GM18517 (cell line): Measurements from ENCODE around the gene SC5D.

Source experiments
- ATAC-seq: cut with Tn5 transposase; IDR thresholded peaks from one replicate; pipeline ENCODE4 v1.9.1; 2021; ENCODE audit warnings: mild to moderate bottlenecking, moderate library complexity; ENCODE audit not compliant: unreplicated experiment

The SC5D gene

DNA sequence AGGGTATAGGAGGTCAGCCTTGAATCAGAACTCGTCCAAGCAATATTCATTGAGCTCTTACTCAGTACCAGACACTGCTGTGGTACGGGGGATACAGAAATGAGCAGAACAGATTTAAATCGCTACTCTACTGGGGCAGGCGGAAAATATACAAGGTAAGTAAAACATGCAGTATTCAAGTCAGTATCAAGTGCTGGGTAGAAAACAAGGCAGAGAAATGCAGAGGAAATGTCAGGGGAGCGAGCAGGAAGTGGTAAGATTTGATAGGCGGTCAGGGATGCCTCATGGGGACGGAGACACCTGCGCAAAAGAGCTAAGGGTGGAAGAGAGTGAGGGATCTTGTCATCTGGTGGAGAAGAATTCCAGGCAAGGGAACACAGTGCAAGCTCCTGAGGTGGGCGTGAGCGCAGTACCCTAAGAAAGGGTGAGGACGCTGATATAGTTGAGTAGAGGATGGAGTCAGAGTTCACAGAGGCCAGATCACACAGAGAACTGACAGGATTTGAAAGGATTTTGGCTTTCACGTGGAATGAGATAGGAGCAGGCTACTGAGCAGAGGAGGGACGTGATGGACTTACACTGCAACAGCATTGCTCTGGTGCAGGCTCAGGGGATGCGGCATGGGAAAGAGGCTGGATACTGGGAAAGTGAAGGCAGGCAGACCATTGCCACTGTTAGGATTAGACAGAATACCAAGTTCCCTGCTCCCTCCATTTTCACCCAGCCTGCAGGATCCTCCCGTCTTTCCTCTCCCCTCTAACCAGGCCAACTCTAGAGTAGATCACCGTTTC is 35.8 kb downstream of the SC5D start:
- no peak for ATAC-seq

DNA sequence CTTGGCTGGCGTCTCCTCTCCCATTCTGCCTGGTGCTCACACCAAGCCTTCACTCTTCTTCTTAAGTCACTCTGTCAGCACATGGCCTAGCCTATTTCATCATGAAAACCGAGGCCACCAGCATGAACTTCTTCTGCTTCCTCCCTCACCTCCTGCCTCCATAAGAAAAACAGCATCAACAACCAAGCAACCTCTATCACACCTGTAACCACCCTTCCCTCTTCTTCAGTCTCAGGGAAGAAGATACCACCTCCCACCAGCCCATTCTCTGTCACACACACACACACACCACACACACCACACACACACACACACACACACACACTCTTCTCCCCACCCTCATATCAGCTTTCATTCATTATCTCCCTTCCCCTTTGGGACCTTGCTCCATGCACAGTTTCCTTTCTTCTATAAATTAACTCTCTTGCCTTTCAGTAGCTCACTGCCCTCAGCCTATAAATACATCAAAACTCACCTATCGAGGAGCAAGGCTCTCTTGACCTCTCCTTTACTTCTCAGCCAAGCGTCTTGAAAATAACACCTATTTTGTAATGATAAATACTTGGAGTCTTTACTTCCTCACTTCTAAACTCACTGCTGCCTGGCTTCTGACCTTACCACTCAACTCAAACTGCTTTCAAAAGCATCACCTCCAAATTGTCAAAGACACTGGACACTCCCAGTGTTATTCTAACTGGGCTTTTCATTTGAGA is 36.6 kb downstream of the SC5D start:
- no peak for ATAC-seq

DNA sequence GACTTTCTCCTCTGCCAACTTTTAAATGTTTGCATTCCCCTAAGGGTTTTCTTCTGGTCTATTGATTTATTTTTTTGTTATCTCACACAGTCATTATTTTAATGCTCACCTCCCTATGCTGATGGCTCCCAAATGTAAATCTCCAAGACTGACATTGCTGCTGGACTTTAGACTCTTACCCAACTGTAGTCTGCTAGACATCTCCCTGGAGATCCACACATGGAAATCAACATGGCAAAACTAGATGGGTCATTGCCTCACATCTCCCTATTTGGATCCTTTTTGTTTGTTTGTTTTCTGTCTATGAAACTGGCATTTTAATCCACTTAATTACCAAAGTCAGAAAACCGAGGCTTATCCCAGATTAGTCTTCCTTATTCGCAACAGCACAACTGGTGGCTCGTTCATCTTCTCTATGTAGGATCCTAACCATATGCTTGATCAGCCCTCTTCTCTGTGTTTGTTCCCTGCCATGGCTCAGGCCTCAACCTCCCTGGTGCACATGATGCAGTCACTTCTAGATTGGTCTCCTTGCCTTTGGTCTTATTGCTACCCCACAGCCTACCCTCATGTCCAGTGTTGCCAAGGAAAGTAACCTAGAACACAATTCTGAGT is 37.3 kb downstream of the SC5D start:
- ATAC-seq: no peak

DNA sequence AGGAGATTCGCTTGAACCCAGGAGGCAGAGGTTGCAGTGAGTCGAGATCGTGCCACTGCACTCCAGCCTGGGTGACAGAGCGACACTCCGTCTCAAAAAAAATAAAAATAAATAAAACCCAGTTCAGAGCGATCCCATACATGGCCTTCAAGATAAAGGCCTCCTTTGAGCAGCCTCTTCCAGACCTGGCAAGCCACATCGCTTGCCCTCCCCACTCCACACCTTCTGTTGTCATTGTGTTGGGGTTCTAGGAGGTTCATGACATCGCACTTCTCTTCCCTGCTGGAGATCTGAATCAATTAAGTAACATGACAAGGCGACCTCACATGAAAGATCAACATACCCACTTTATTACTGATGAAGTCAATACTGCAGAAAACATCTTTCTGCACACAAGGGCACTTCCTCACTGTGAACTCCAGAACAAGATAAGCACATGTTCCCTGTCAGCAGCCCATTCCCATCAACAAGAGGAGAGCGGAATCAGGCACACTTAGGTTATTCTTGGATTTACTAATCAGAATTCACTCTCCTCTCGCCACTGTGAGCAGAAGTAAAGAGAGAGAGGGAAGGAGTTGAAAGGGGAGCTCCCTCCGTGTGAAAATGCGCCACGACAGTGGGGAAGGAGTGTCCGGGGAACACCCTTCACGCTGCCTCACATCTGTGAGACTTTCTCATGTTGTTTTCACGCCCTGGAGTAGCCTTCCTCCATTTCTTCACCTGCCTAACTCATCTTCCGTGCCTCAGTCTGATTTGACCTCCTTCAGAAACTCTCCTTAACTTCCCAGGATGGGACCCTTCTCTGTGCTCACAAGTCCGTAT is 38.3 kb downstream of the SC5D start:
- ATAC-seq: no peak

DNA sequence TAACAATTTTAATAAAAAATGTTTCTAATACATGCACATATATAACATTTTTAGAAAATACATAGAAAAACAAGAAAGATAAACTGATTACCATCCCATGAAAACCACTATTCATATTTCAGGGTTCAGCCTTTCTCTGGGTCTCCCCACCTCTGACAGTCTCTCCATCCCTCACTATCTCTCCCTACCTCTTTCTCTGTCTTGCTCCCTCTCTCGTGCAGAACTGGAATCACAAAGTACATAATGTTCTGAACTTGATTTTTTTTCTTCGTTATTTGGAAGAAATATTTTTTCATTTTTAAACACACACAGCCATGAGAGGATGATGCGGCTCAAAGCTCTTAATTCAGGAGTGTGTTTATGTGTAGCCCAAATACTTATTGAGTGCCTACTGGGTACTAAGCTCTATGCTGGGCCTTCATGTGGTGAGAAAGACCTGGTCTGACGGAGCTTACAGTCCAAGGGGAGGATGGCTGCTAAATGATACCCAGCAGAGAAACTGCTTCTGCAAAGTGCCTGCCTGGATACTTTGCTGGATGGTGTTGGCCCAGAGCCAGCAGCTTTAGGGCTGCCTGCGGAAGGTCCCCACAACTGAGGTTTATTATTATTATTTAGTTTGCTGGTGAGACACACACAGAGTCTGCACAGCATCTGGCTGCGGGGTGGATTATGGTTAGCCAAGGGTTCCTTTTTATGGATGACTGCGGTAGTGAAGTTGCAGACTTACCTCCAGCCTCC is 42.6 kb downstream of the SC5D start:
- no peak for ATAC-seq

DNA sequence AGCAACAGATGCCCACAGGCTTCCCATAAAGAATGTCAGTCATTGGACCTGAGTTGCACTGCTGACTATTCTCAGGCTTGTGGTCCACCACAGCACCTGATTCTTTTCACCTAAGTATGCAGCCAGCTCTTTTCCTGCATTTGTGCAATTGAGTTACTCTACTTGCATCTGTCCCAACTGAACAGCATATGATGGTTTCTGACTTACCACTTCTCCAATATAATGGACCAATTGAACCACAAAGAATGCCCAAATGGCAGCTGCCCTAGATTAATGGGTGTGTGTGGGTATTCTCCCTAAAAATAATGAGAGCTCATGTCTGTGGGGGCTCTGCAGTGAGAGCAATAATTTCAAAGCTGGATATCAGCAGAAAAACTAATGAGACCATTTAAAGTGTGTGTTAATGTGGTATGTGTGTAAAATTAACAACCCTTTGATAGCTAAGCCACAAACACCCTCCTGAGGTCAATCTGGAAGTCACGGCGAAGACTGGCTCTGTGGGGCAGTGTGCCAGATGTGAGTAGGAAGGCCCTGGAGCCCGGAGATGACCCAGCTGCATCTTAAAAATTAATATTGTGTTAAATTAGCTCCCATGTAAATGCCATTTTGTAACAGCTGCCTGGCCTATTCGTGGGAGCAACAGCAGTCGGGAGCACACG is 43.8 kb downstream of the SC5D start:
- no peak for ATAC-seq

DNA sequence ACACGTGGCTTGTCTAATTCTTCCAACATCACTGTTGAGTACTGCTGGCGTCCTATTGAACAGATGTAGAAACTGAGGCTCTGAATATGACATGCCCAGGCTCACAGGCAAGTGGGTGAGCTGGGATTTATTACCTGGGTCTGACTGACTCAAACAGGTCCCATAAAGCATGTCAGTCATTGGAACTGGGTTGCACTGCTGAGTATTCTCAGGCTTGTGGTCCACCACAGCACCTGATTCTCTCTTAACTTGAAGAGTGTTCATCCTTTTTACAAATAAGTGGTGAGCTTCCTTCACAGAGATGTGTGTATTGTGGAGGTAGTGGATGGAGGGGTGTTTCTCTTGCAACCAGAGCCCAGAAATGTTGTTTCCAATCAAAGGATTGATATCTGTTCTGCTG is 44.5 kb downstream of the SC5D start:
- peak; percentile 51 for ATAC-seq

DNA sequence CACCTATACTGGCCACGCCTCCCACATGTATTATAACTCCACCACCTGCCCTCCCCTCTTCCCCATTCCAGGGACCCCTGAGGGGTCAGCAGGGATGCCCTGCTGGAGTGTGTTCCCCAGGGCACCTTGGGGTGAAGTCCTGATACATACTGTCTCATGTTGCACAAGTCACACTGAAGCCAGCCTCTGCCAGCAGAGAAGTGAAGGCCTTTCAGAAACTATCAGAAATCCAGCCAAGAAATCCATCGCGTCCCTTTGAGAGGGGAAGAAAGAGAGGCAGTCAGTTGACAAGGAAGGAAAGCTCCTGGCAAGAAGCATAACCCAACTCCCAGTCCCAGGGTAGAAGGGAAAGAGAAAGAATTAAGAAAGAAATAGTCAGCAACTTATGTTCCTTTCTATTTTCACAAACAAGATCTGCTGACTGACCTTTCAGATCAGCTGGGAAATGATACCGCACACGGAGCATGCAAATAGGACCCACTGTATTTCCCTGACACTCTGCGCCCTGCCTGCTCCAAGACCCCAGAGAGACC is 45.2 kb downstream of the SC5D start:
- no peak for ATAC-seq

DNA sequence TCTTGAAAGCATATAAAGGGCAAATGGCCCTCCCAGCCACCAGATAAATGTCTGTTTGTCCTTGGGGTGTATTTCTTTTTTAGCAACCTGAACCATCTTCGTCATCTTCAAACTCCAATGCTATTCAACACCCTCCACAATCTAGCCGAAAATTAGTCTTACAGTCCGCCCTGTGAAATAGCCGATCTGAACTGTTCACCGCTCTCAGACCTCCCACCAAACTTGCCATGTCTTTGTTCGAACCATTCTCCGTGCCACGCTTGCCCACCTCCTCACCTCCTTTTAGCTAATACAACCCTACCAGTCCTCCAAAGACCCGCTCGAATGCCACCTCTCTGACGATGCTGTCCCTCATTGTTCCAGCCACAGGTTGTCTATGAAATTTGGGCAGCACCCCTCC is 46.0 kb downstream of the SC5D start:
- ATAC-seq: no peak

DNA sequence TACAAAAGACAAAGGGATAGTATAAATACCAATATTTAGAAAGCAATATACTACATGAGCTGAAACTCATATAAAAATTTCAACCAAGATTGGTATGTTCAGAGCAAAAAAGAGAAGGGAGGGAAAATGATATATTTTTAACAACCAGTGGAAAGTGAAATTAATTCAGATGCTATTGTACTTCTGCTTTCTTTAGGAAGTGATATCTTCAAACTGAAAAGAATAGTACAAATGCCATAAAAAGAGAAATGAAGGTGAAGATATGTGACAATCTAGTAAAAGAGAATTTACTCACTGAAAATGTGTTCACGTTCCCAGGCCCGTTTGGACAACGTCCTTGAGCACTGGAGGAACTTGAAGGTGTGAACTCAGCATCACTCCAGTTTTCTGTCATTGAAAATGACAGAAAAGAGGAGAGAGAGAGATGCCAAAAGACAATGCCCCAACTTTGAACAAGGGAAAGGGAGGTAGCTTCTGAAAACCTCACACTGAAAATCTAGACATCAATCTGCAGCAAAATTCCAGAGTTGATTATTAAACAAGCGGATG is 47.5 kb downstream of the SC5D start:
- ATAC-seq: no peak

DNA sequence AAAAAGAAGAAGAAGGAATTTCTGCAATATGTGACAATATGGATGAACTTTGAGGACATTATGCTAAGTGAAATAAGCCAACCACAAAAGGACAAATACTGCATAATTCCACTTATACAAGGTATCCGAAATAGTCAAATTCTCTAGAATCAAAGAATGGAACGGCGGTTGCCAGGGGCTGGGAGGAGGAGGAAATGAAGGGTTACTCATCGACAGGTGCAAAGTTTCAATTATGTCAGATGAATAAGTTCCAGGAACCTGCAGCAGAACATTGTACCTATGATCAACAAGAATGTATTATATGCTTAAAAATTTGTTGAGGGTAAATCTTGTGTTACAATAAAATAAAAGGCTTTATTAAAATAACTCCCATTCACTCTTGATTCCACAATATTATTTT is 49.0 kb downstream of the SC5D start:
- no peak for ATAC-seq

DNA sequence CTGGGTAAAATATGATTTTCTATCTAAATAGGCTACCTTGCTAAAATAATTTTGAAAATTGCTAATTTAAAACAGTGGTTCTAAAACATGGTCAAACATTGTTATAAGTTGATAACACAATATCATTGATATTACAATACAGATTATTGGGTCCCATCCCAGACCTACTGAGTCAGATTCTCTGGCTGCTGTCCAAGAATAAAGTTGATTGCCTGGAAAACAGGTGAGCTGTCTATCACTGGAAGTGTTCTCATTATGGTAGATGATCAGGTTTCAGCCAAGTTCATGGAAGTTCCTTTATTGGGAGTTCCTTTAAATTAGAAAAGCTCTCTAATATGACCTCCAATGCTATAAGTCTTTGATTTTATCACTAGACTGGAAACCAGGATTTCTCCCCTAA is 52.3 kb downstream of the SC5D start:
- no peak for ATAC-seq

DNA sequence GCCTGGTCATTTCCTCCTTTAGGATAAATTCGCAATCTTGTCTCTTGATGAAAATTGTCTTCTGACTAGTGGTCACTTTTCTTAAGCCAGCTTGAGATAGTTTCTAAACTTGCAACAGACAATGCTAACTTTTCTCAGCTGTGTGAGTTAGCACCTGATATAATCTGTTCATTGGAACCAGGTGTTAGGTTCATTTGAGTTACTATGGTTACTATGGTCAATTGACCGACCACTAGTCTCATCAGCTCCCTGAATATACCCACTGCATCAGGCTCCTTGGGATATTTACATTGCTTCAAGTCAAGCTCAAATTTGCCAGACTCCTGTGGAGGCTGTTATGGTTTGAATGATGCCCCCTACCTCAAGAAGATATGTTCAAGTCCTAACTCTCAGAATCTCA is 54.5 kb downstream of the SC5D start:
- ATAC-seq: no peak

DNA sequence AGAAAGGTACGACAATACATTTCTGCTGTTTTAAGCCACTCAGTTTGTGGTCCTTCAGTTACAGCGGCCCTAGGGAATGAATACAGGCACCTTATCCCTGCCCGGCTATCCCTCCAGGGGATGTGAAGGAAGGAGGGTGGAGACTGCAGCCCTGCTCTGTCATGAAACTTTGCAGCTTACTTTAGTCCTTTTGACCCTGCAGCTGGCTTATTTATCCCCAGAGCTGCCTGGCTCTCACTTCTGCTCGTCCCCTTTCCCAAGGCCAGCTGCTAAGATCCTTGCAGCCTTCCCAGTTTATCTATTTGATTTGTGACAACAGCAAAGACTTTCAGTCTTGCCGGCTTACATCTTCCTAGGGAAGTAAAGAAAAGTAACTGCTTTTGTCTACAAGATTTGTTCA is 55.2 kb downstream of the SC5D start:
- ATAC-seq: no peak

DNA sequence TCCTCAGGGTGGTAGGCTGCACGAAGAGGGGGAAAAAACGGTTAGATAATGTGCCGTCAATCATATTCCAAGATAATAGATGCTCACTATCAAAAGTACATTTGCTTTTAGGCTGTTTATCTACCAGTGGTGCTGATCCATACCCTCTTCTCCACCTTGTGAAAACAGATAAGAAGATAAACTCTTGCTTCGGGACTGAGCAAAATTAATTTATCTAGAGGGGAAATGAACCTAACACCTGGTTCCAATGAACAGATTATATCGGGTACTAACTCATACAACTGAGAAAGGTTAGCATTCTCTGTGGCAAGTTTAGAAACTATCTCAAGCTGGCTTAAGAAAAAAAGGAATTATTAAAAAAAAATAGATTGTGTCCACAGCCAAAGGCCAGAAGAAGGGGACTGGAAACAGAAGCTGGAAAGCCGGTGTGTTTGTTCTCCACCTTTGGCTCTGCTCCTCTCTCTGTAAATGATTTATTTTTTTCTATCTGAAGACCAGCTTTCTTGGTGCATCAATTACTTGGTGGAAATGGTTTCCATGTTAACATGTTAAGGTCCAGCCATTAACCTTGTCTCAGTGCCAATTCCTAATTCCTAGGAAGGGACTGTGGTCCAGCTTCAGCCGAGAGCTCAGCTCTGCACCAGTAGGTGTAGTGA is 55.8 kb downstream of the SC5D start:
- no peak for ATAC-seq

DNA sequence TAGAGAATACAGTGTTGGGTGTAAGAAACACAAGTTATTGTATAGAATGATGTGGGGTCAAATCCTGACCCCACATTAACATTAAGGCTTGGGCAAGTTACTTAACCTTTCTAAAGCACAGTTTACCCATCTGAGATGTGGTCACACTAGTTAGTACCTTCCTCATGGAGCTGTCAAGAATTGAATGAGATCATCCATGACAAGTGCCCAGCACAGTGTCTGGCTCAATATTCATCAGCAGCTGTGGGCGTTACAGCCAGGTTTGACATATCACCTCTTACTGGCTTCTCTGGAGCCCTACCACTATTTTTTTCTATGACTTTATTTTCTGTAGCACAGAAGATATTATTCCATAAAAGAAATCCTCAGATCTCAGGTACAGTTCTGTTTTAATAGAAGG is 57.2 kb downstream of the SC5D start:
- no peak for ATAC-seq

DNA sequence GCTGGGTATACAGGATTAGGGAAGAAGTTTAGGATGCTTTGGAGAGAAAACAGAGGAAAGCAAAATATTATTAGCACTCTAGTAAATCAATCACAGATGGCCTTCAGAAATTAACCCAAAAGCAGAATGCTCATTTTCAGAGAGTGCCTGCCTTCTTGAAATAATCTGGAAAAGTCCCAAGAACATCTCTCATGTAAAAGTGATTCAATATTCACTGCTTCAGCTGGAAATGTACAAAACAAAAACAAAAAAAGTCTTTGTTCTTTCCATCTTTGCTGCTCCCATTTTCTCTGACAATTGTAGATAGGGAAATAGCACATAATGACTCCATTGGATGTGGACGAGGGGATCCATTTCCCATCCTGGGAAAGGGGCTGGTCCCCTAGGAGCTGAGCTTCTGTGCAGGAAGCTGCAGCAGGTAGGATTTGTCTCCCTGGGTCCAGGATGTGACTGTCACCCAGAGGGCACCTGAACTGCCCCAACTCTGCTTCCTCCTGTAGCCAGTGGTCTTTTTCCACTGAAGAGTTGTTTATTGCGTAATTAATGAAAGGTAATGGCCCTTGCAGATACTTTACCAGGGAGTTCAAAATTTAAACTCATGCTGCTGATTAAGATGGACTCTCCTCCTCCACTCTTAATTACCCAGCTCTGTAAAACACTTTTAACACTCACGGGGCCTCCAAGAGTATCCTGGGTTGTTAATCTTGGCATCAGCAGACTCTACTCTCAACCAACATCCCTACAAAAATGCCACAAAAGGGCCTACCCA is 57.9 kb downstream of the SC5D start:
- no peak for ATAC-seq

DNA sequence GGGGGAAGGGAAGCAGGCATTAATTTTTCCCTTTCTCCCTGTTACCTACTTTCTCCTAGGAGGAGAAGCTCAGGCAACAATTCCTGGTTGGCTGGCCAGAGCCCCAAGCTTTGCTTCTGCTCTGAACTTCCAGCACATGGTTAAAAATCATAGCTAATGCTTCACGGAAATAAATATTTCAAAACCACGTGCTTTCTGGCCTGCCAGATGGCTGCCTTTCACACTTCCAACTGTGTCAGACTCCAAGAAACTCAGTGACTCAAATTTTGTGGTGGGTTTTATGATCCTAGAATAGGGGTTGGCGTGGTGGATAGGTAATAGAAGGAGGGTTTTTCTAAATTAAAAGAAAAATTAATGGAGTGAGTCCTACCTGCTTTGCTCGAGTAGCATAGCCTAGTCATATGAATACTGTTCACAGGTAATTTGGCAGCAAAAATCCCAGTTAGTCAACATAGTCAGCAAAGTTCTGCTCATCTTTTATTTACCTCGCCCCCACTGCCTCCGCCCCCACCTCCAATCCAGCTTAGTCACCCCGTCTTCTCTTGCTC is 58.6 kb downstream of the SC5D start:
- ATAC-seq: no peak
